ENCODE data around the gene OR10H4. TPM values are rescaled to one million over a fixed set of nuclear protein-coding genes. Genes with fewer than 3 reads are reported as not detected.

OR10H4 gene
- total and polyA plus RNA-seq, 2 of the 8 experiments (the other 6 are each of a cell fraction or from before 2014, with no cell fraction given), result not detected

GRCh38 chr19:15913384-15913783, 35.4 kb upstream of the OR10H4 start:
- ChIA-PET POLR2A (ENCODE audit: partially characterized antibody) (no interaction called here), CTCF (ENCODE audit: partially characterized antibody) (no interaction called here)
- H3K79me2 ChIP-seq (ENCODE audit: control insufficient read depth in 1 of 2, insufficient read depth in 2 of 2, low read length in 2 of 2), result no peaks in the 10 kb centered on the region
- H3K79me1 ChIP-seq (ENCODE audit: low read depth, low read length), result no peaks in the 10 kb centered on the region
- H3K4ac ChIP-seq (replicated peaks; ENCODE audit: insufficient read length, low read depth, low read length), result no peak overlapping the region
- H3K14ac ChIP-seq (ENCODE audit: insufficient read length), result no peak overlapping the region
- DNase-seq (ENCODE audit: low read depth in 1 of 2, low spot score in 2 of 2), result no peak
- no peak overlapping the region for H2BK20ac ChIP-seq (ENCODE audit: low read length)
- H3K4me1 ChIP-seq (replicated peaks in 1 of 4; ENCODE audit: control insufficient read depth in 3 of 4, insufficient read depth in 4 of 4, low read length in 3 of 4), result no peaks in the 10 kb centered on the region
- H2BK120ac ChIP-seq (replicated peaks; ENCODE audit: low read depth, low read length), result no peak overlapping the region
- no peak overlapping the region for H3K18ac ChIP-seq (ENCODE audit: extremely low read depth, low read length)
- peaks cover 47 to 66% of the 10 kb centered on the region in 2 experiments; a peak in 3 of 4 replicates for H3K9me3 ChIP-seq (ENCODE audit: insufficient read depth in 2 of 2, low read depth in 1 of 2, low read length in 1 of 2)
- H3K27ac ChIP-seq (ENCODE audit: low read depth, low read length), result no peak overlapping the region
- no peak overlapping the region for H3K9ac ChIP-seq (replicated peaks in 1 of 4; ENCODE audit: extremely low read depth in 1 of 4, low read depth in 3 of 4, low read length in 3 of 4)
- H3K56ac ChIP-seq (replicated peaks; ENCODE audit: insufficient read length, low read depth, low read length), result no peak overlapping the region
- H3K36me3 ChIP-seq (ENCODE audit: control insufficient read depth in 2 of 4, insufficient read depth in 4 of 4, low read length in 3 of 4), result no peaks in the 10 kb centered on the region; a peak in 1 of 8 replicates
- no peaks in the 10 kb centered on the region for H4K20me1 ChIP-seq (replicated peaks in 1 of 2; ENCODE audit: control insufficient read depth in 1 of 2, insufficient read depth in 2 of 2, low read length in 2 of 2)
- no peak overlapping the region for H3K4me3 ChIP-seq (ENCODE audit: extremely low read depth in 1 of 4, insufficient read depth in 2 of 4, low read depth in 3 of 4, low read length in 4 of 4)
- no peak overlapping the region for H2AFZ ChIP-seq (ENCODE audit: low read length)
- WGBS, 2 experiments (ENCODE audit: extremely low coverage in 1 of 2, insufficient coverage in 1 of 2, insufficient read length in 1 of 2, insufficient replicate concordance in 2 of 2, low coverage in 1 of 2, low lambda C conversion rate in 2 of 2, missing lambda C conversion rate in 1 of 2), result 83% methylated on average over 4 of the region's 6 CpGs; no CpG with 5 or more reads in 1 of the 2 experiments
- no peak overlapping the region for H4K91ac ChIP-seq (replicated peaks; ENCODE audit: insufficient read length, low read length)
- H3K23ac ChIP-seq (ENCODE audit: insufficient read length), result no peak overlapping the region
- no peaks in the 10 kb centered on the region for H3K27me3 ChIP-seq (replicated peaks in 1 of 4; ENCODE audit: control insufficient read depth in 3 of 4, extremely low read depth in 1 of 4, insufficient read depth in 3 of 4, low read length in 3 of 4)
- H2AK5ac ChIP-seq (ENCODE audit: low read depth, low read length), result no peak overlapping the region
- H3K4me2 ChIP-seq (ENCODE audit: insufficient read depth in 1 of 2, low read depth in 2 of 2, low read length in 2 of 2), result no peak overlapping the region
- FAIRE-seq, result no peak
- no peak overlapping the region for H2BK5ac ChIP-seq (ENCODE audit: low read depth, low read length)
- H4K5ac ChIP-seq (ENCODE audit: insufficient read length, low read depth, low read length), result no peak overlapping the region
- no peak overlapping the region for H2BK15ac ChIP-seq (ENCODE audit: low read length)
- no peaks in the 10 kb centered on the region for H3K23me2 ChIP-seq (ENCODE audit: low read depth, low read length)
- H4K8ac ChIP-seq (ENCODE audit: extremely low read depth, insufficient read depth, low read length), result no peak overlapping the region
- no peak overlapping the region for H2BK12ac ChIP-seq (ENCODE audit: low read depth, low read length)
- TF ChIP-seq JUND (IDR thresholded peaks at IDR 0.05; ENCODE audit: low read length) (no peak), RBBP5 (IDR thresholded peaks at IDR 0.05; ENCODE audit: borderline replicate concordance, low read depth, low read length) (no peak), YY1 (IDR thresholded peaks at IDR 0.05; ENCODE audit: low read depth, low read length) (no peak), GABPA (IDR thresholded peaks at IDR 0.05; ENCODE audit: borderline replicate concordance, insufficient read depth, low read length) (no peak), BACH1 (IDR thresholded peaks at IDR 0.05; ENCODE audit: low read length) (no peak), SIN3A (conservative IDR thresholded peaks at IDR 0.05 in 1 of 2, IDR thresholded peaks at IDR 0.05 in 1 of 2; ENCODE audit: low read depth in 1 of 2, low read length in 2 of 2) (no peak), BRCA1 (IDR thresholded peaks at IDR 0.05; ENCODE audit: low read depth, low read length) (no peak), HDAC6 (IDR thresholded peaks at IDR 0.05; ENCODE audit: low read depth, low read length) (no peak), NRF1 (IDR thresholded peaks at IDR 0.05; ENCODE audit: low read depth, low read length) (no peak)
- TF ChIP-seq, protein P1, sequence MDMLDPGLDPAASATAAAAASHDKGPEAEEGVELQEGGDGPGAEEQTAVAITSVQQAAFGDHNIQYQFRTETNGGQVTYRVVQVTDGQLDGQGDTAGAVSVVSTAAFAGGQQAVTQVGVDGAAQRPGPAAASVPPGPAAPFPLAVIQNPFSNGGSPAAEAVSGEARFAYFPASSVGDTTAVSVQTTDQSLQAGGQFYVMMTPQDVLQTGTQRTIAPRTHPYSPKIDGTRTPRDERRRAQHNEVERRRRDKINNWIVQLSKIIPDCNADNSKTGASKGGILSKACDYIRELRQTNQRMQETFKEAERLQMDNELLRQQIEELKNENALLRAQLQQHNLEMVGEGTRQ (IDR thresholded peaks at IDR 0.05; ENCODE audit: low read length), result no peak
- TF ChIP-seq, protein P2, sequence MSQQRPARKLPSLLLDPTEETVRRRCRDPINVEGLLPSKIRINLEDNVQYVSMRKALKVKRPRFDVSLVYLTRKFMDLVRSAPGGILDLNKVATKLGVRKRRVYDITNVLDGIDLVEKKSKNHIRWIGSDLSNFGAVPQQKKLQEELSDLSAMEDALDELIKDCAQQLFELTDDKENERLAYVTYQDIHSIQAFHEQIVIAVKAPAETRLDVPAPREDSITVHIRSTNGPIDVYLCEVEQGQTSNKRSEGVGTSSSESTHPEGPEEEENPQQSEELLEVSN (IDR thresholded peaks at IDR 0.05), result no peak

Data from H1 (cell line).